IPS DF 6.9 (cell line): Measurements from ENCODE around the gene CD300LB.

Experiments
- DNase-seq: peaks from one replicate; pipeline ENCODE4 v3.0.0-alpha.2; 2013; ENCODE audit warnings: low read depth, low spot score
- H3K27ac ChIP-seq: one replicate; pipeline ENCODE4 v1.5.1; 2013; ENCODE audit warnings: low read length, control low read depth
- H3K27me3 ChIP-seq: 2 replicates; pipeline ENCODE4 v1.6.1; 2013; ENCODE audit warnings: mild to moderate bottlenecking, low read length; ENCODE audit not compliant: control insufficient read depth, insufficient read depth
- H3K36me3 ChIP-seq: 2 replicates; pipeline ENCODE4 v1.6.1; 2013; ENCODE audit warnings: low read length; ENCODE audit not compliant: control insufficient read depth, insufficient read depth
- H3K4me1 ChIP-seq: 2 replicates; pipeline ENCODE4 v1.6.1; 2013; ENCODE audit warnings: low read length; ENCODE audit not compliant: control insufficient read depth, insufficient read depth
- H3K4me3 ChIP-seq: 2 replicates; pipeline ENCODE4 v1.5.1; 2013; ENCODE audit warnings: mild to moderate bottlenecking, low read length
- H3K9me3 ChIP-seq: 2 replicates; pipeline ENCODE4 v1.6.1; 2013; ENCODE audit warnings: low read length, inconsistent platforms; ENCODE audit not compliant: control insufficient read depth, insufficient read depth
- WGBS: extraction: QIAGEN DNeasy Blood & Tissue Kit; methylation state at CpG from one replicate; pipeline ENCODE4 v1.1.7; 2013; ENCODE audit warnings: mixed read lengths, missing lambda C conversion rate; ENCODE audit not compliant: insufficient read length, insufficient coverage; 5-methylcytosine and 5-hydroxymethylcytosine counted together

CD300LB gene

DNA sequence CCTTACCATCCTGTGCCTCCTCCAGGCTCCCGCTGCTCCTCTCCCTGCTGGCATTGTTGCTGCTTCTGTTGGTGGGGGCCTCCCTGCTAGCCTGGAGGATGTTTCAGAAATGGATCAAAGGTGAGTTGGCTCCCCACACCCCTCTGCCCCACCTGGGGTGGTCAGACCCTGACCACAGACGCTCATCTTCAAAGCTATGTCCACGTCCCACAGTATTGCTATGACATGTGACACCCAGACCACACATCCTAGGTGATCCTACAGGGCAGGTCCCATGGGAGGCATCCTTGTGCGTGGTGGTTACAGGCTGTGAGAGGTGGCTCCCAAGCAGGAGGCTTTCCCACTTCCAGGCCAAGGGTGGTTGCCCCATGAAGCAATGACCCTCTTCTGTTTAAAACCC lies 53.9 kb downstream of the CD300LB start:
- Histone ChIP-seq H3K36me3 (no peaks in the 10 kb centered on the region), H3K27ac (no peak overlapping the region), H3K9me3 (no peaks in the 10 kb centered on the region), H3K4me3 (no peak overlapping the region), H3K27me3 (no peaks in the 10 kb centered on the region), H3K4me1 (no peaks in the 10 kb centered on the region)
- no peak for DNase-seq
- whole genome bisulfite sequencing, result no CpG with 5 or more reads among the region's 4 CpGs

DNA sequence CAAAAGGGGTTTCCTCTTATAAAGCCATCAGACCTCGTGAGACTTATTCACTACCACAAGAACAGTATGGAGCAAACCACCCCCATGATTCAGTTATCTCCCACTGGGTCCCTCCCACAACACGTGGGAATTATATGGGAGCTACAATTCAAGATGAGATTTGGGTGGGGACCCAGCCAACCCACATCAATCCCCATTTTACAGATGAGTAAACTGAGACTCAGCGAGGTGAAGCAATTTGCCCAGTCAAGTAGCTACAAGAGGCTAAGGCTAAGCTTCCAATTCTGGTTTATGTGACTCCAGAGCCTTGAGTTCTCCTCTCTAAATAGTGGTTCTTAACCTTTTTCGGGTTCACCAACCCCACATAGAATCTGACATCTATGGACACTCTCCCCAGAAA lies 56.1 kb downstream of the CD300LB start:
- no peaks in the 10 kb centered on the region for H3K27me3 ChIP-seq
- H3K4me3 ChIP-seq, result no peak overlapping the region
- no peaks in the 10 kb centered on the region for H3K9me3 ChIP-seq
- no peaks in the 10 kb centered on the region for H3K4me1 ChIP-seq
- H3K36me3 ChIP-seq, result no peaks in the 10 kb centered on the region
- no peak overlapping the region for H3K27ac ChIP-seq
- no CpG with 5 or more reads among the region's 4 CpGs for WGBS
- DNase-seq, result no peak

- no CpG with 5 or more reads among the region's 9 CpGs for WGBS
- H3K4me1 ChIP-seq, result no peaks in the 10 kb centered on the region
- H3K36me3 ChIP-seq, result no peaks in the 10 kb centered on the region
- no peak overlapping the region for H3K4me3 ChIP-seq
- no peak for DNase-seq
- no peaks in the 10 kb centered on the region for H3K9me3 ChIP-seq
- no peak overlapping the region for H3K27ac ChIP-seq
- H3K27me3 ChIP-seq, result no peaks in the 10 kb centered on the region
Observed at GRCh38 chr17:74474043-74474792, 57.1 kb downstream of the CD300LB start.

DNA sequence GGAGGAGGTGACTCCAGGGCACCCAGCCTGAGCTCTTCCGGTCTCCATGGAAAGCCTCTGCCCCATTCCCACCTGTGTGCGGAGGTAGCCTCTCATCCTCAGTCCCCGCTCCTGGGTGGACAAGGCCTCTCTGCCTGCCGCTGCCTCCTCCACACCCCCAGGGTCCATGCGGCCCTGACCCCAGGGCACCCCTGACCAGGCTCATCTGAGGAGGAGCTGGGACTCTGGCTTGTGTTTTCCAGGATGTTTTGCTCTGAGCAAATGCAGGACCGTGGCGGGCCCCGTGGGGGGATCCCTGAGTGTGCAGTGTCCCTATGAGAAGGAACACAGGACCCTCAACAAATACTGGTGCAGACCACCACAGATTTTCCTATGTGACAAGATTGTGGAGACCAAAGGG lies 58.0 kb downstream of the CD300LB start:
- no peak overlapping the region for H3K27ac ChIP-seq
- DNase-seq, result no peak
- no CpG with 5 or more reads among the region's 8 CpGs for WGBS
- H3K27me3 ChIP-seq, result no peaks in the 10 kb centered on the region
- H3K4me1 ChIP-seq, result no peaks in the 10 kb centered on the region
- no peaks in the 10 kb centered on the region for H3K36me3 ChIP-seq
- no peaks in the 10 kb centered on the region for H3K9me3 ChIP-seq
- H3K4me3 ChIP-seq, result no peak overlapping the region

DNA sequence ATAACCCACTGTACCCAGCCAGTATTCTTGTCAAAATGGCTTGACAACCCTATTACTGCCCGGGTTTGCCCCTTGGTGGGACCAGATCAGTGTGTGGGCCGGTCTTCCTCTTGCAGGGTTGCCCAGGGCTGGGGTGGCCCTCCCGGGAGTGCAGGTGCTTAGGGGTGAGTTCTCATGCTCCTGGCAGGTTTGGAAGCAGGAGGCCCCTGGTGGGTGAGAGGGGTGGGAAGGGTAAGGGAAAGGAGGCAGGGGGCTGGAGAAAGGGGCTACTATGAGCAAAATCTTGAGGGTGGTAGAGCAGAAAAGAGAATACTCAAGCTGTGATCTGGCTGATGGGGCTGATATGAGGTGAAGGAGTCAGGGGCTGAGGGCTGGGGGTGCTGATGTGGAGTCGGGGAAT lies 58.4 kb downstream of the CD300LB start:
- Histone ChIP-seq H3K4me3 (no peak overlapping the region), H3K4me1 (no peaks in the 10 kb centered on the region), H3K27me3 (no peaks in the 10 kb centered on the region), H3K36me3 (no peaks in the 10 kb centered on the region), H3K9me3 (no peaks in the 10 kb centered on the region), H3K27ac (no peak overlapping the region)
- no CpG with 5 or more reads among the region's 4 CpGs for WGBS
- DNase-seq, result no peak

DNA sequence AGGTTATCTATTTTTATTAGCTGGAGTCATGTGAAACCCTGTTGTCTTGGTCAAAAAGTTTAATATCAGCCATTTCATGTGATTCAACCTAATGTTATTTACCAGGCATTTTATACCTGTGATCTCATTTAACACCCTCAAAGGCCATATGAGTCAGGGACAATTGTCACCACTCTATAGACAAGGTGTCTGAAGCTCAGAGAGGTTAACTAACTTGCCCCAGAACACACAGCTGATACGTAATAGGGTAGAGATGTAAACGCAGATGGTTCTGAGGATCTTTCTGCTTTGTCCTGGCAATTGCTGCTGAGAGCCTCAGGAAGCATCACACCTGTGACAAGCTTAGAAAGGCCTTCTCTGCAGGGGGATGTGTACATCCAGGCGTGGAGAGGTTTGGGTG lies 59.9 kb downstream of the CD300LB start:
- H3K36me3 ChIP-seq, result no peaks in the 10 kb centered on the region
- H3K4me3 ChIP-seq, result no peak overlapping the region
- no CpG with 5 or more reads among the region's 3 CpGs for WGBS
- peaks cover 1% of the 10 kb centered on the region; the same call in 1 of the 2 replicates for H3K4me1 ChIP-seq
- H3K27ac ChIP-seq, result no peak overlapping the region
- no peak for DNase-seq
- no peaks in the 10 kb centered on the region for H3K9me3 ChIP-seq
- peaks cover 6% of the 10 kb centered on the region; the same call in 1 of the 2 replicates for H3K27me3 ChIP-seq
